ENCODE data around the gene CDH3. TPM values are rescaled to one million over a fixed set of nuclear protein-coding genes. Genes with fewer than 3 reads are reported as not detected.
A peak's percentile ranks its signal among the peaks of the same experiment; 100 is the strongest.

CDH3 gene
- total RNA-seq (2014; rRNA removed; shearing (Covaris generic)), result 90.2 and 115 TPM in 2 replicates

- H3K36me3 ChIP-seq (replicated peaks; ENCODE audit: control insufficient read depth, insufficient read depth, low read length), result peaks cover 1% of the 10 kb centered on the region
- peak; percentile 98 for DNase-seq
- H3K27me3 ChIP-seq (ENCODE audit: control insufficient read depth, insufficient read depth, low read length), result peaks cover 2% of the 10 kb centered on the region; the same call in 1 of the 2 replicates
- peak within 1 kb of the TSS; percentile 90 for H3K4me3 ChIP-seq (ENCODE audit: insufficient read depth, low read depth, low read length)
Measured at GRCh38 chr16:68644715-68645493, at the start of gene CDH3. Gene CDH3, plus strand, starts transcription at chr16:68645310. Its CDS starts 70 bp downstream, at chr16:68645380.

- no peaks in the 10 kb centered on the region for H3K27me3 ChIP-seq (ENCODE audit: control insufficient read depth, insufficient read depth, low read length)
- H3K36me3 ChIP-seq (replicated peaks; ENCODE audit: control insufficient read depth, insufficient read depth, low read length), result no peaks in the 10 kb centered on the region
- no peak overlapping the region for H3K4me3 ChIP-seq (ENCODE audit: insufficient read depth, low read depth, low read length)
- DNase-seq, result no peak
Measured at GRCh38 chr16:68596266-68596665, 48.8 kb upstream of the CDH3 start.

GRCh38 chr16:68599586-68599985 lies 45.5 kb upstream of the CDH3 start:
- H3K36me3 ChIP-seq (replicated peaks; ENCODE audit: control insufficient read depth, insufficient read depth, low read length), result no peaks in the 10 kb centered on the region
- no peak overlapping the region for H3K4me3 ChIP-seq (ENCODE audit: insufficient read depth, low read depth, low read length)
- DNase-seq, result no peak
- no peaks in the 10 kb centered on the region for H3K27me3 ChIP-seq (ENCODE audit: control insufficient read depth, insufficient read depth, low read length)

- Histone ChIP-seq H3K36me3 (replicated peaks; ENCODE audit: control insufficient read depth, insufficient read depth, low read length) (no peaks in the 10 kb centered on the region), H3K27me3 (ENCODE audit: control insufficient read depth, insufficient read depth, low read length) (no peaks in the 10 kb centered on the region), H3K4me3 (ENCODE audit: insufficient read depth, low read depth, low read length) (no peak overlapping the region)
- DNase-seq, result no peak
Measured at GRCh38 chr16:68605746-68606145, 39.4 kb upstream of the CDH3 start.

GRCh38 chr16:68607443-68607842 lies 37.7 kb upstream of the CDH3 start:
- DNase-seq, result no peak
- Histone ChIP-seq H3K36me3 (replicated peaks; ENCODE audit: control insufficient read depth, insufficient read depth, low read length) (no peaks in the 10 kb centered on the region), H3K27me3 (ENCODE audit: control insufficient read depth, insufficient read depth, low read length) (no peaks in the 10 kb centered on the region), H3K4me3 (ENCODE audit: insufficient read depth, low read depth, low read length) (no peak overlapping the region)

GRCh38 chr16:68608330-68608729 lies 36.8 kb upstream of the CDH3 start:
- Histone ChIP-seq H3K4me3 (ENCODE audit: insufficient read depth, low read depth, low read length) (no peak overlapping the region), H3K36me3 (replicated peaks; ENCODE audit: control insufficient read depth, insufficient read depth, low read length) (no peaks in the 10 kb centered on the region), H3K27me3 (ENCODE audit: control insufficient read depth, insufficient read depth, low read length) (no peaks in the 10 kb centered on the region)
- DNase-seq, result no peak

- no peak overlapping the region for H3K4me3 ChIP-seq (ENCODE audit: insufficient read depth, low read depth, low read length)
- H3K27me3 ChIP-seq (ENCODE audit: control insufficient read depth, insufficient read depth, low read length), result no peaks in the 10 kb centered on the region
- no peak for DNase-seq
- no peaks in the 10 kb centered on the region for H3K36me3 ChIP-seq (replicated peaks; ENCODE audit: control insufficient read depth, insufficient read depth, low read length)
Measured at GRCh38 chr16:68612996-68613395, 32.1 kb upstream of the CDH3 start.

- Histone ChIP-seq H3K4me3 (ENCODE audit: insufficient read depth, low read depth, low read length) (no peak overlapping the region), H3K36me3 (replicated peaks; ENCODE audit: control insufficient read depth, insufficient read depth, low read length) (no peaks in the 10 kb centered on the region), H3K27me3 (ENCODE audit: control insufficient read depth, insufficient read depth, low read length) (no peaks in the 10 kb centered on the region)
- DNase-seq, result no peak
Measured at GRCh38 chr16:68617734-68618133, 27.4 kb upstream of the CDH3 start.

- Histone ChIP-seq H3K4me3 (ENCODE audit: insufficient read depth, low read depth, low read length) (no peak overlapping the region), H3K36me3 (replicated peaks; ENCODE audit: control insufficient read depth, insufficient read depth, low read length) (no peaks in the 10 kb centered on the region), H3K27me3 (ENCODE audit: control insufficient read depth, insufficient read depth, low read length) (no peaks in the 10 kb centered on the region)
- no peak for DNase-seq
Measured at GRCh38 chr16:68626557-68626956, 18.6 kb upstream of the CDH3 start.

GRCh38 chr16:68627951-68628425 lies 17.1 kb upstream of the CDH3 start:
- DNase-seq, result no peak
- Histone ChIP-seq H3K27me3 (ENCODE audit: control insufficient read depth, insufficient read depth, low read length) (no peaks in the 10 kb centered on the region), H3K4me3 (ENCODE audit: insufficient read depth, low read depth, low read length) (no peak overlapping the region), H3K36me3 (replicated peaks; ENCODE audit: control insufficient read depth, insufficient read depth, low read length) (no peaks in the 10 kb centered on the region)

- Histone ChIP-seq H3K27me3 (ENCODE audit: control insufficient read depth, insufficient read depth, low read length) (no peaks in the 10 kb centered on the region), H3K36me3 (replicated peaks; ENCODE audit: control insufficient read depth, insufficient read depth, low read length) (no peaks in the 10 kb centered on the region), H3K4me3 (ENCODE audit: insufficient read depth, low read depth, low read length) (no peak overlapping the region)
- DNase-seq, result peak; percentile 81
Measured at GRCh38 chr16:68629351-68629910, 15.7 kb upstream of the CDH3 start.

- no peak for DNase-seq
- no peak overlapping the region for H3K4me3 ChIP-seq (ENCODE audit: insufficient read depth, low read depth, low read length)
- no peaks in the 10 kb centered on the region for H3K36me3 ChIP-seq (replicated peaks; ENCODE audit: control insufficient read depth, insufficient read depth, low read length)
- H3K27me3 ChIP-seq (ENCODE audit: control insufficient read depth, insufficient read depth, low read length), result no peaks in the 10 kb centered on the region
Measured at GRCh38 chr16:68636064-68636560, 9.0 kb upstream of the CDH3 start.

- no peaks in the 10 kb centered on the region for H3K36me3 ChIP-seq (replicated peaks; ENCODE audit: control insufficient read depth, insufficient read depth, low read length)
- DNase-seq, result no peak
- no peaks in the 10 kb centered on the region for H3K27me3 ChIP-seq (ENCODE audit: control insufficient read depth, insufficient read depth, low read length)
- H3K4me3 ChIP-seq (ENCODE audit: insufficient read depth, low read depth, low read length), result no peak overlapping the region
Measured at GRCh38 chr16:68636818-68637217, 8.3 kb upstream of the CDH3 start.

- Histone ChIP-seq H3K36me3 (replicated peaks; ENCODE audit: control insufficient read depth, insufficient read depth, low read length) (no peaks in the 10 kb centered on the region), H3K4me3 (ENCODE audit: insufficient read depth, low read depth, low read length) (no peak overlapping the region), H3K27me3 (ENCODE audit: control insufficient read depth, insufficient read depth, low read length) (peaks cover 2% of the 10 kb centered on the region; the same call in 1 of the 2 replicates)
- DNase-seq, result no peak
Measured at GRCh38 chr16:68640972-68641371, 4.1 kb upstream of the CDH3 start.

- Histone ChIP-seq H3K27me3 (ENCODE audit: control insufficient read depth, insufficient read depth, low read length) (peaks cover 2% of the 10 kb centered on the region; the same call in 1 of the 2 replicates), H3K36me3 (replicated peaks; ENCODE audit: control insufficient read depth, insufficient read depth, low read length) (no peaks in the 10 kb centered on the region)
- no peak for DNase-seq
Measured at GRCh38 chr16:68642047-68642435, 3.1 kb upstream of the CDH3 start.

More at GRCh38 chr16:68642047-68642435, 3.1 kb upstream of the CDH3 start:
- peak overlapping the region; percentile 41; the same call in 1 of the 2 replicates for H3K4me3 ChIP-seq (ENCODE audit: insufficient read depth, low read depth, low read length)

Measured in H7 (cell line).